ENCODE data around the gene AGFG1.

DNA sequence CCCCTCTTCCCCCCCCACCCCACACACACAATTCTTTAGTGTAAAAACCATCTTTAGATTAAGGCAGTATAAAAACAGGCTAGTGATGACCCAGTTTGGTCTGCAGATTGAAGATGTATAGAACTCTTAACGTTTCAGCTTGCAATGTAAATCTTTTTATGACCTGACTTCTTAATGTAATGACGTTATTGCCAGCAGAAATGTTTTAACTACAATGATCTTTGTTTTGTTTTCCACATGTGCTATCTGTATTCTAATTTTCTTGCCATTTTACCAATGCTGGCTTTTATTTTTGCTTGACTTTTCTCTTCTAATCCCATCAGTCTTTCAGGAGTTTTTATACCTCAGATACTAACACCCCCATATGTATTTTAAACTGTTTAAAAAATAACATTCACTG lies 25.2 kb downstream of the AGFG1 start:
- no peak for TF ChIP-seq GATA2 (IDR thresholded peaks at IDR 0.05; ENCODE audit: low read depth, low read length)
- no peak for TF ChIP-seq GATA3 (IDR thresholded peaks at IDR 0.05; ENCODE audit: low read depth, low read length)

Data from SH-SY5Y (cell line).